Left lung (tissue), 10 donors: ENCODE data around the gene DYNC2I2. TPM values are rescaled to one million over a fixed set of nuclear protein-coding genes. Genes with fewer than 3 reads are reported as not detected.
"Not testable (repeated sequence)": the region's sequence is repeated elsewhere in the genome, so short reads cannot be mapped to it uniquely, and the experiment has no call there.

Experiments
- ATAC-seq: fragments of 200-7000 bp; cut with Tn5 transposase; one replicate; pipeline ENCODE4 v1.9.1; 2020; ENCODE audit warnings: moderate library complexity
- DNase-seq, 4 donors: peaks; one replicate each; pipeline ENCODE4 v3.0.0-alpha.2; 2013 to 2020
- H3K27ac ChIP-seq, 2 donors: fragments of 200-600 bp; sonication (generic) in 1 of 2; one replicate each; pipeline versions ENCODE4 v1.5.0 to v1.8.0; 2020 to 2021
- H3K27me3 ChIP-seq, 2 donors: fragments of 200-600 bp; sonication (generic) in 1 of 2; one replicate each; pipeline versions ENCODE4 v1.5.0 to v1.8.0; 2020 to 2021
- H3K36me3 ChIP-seq, 2 donors: fragments of 200-600 bp; sonication (generic) in 1 of 2; one replicate each; pipeline versions ENCODE4 v1.5.0 to v1.8.0; 2020 to 2021
- H3K4me1 ChIP-seq, 2 donors: fragments of 200-600 bp; one replicate each; pipeline ENCODE4 v1.8.0; 2021
- H3K4me3 ChIP-seq, 2 donors: fragments of 200-600 bp; sonication (generic) in 1 of 2; one replicate each; pipeline versions ENCODE4 v1.5.0 to v1.8.0; 2020 to 2021; ENCODE audit warnings: mild to moderate bottlenecking in 1 of 2
- H3K9me3 ChIP-seq, 2 donors: fragments of 200-600 bp; sonication (generic) in 1 of 2; one replicate each; pipeline versions ENCODE4 v1.5.0 to v1.8.0; 2020 to 2021
- intact Hi-C, 2 donors: fragments of 100-400 bp; cut with DNase I; formaldehyde crosslinking; loops; one replicate each; pipeline versions ENCODE4 v1.11.2 to v1.14.2; 2022
- polyA plus RNA-seq, 6 donors: library from polyadenylated mRNA; unstranded; fragments of 120-200 nt; gene quantifications; one replicate each; pipeline ENCODE4 v1.2.1, GENCODE V29; 2013; ENCODE audit not compliant: insufficient read length in 6 of 6
- total RNA-seq, 2 donors: library from RNA; stranded (reverse); fragmentation: NEBNext Ultra II Directional; extraction: Animal tissue kit (Norgen Biotek cat#: 25700); gene quantifications; one replicate each; pipeline ENCODE4 v1.2.1, GENCODE V29; 2021
- TF ChIP-seq, protein P1 (sequence below), 2 donors: fragments of 200-600 bp; sonication (generic) in 1 of 2; IDR thresholded peaks; one replicate each; pipeline versions ENCODE4 v1.5.0 to v1.8.0; 2021; ENCODE audit warnings: antibody characterized with exemption in 2 of 2
- donor health status: DM: no; HTN: yes; CAD: no.
- donor health status: DM: no; HTN: no; CAD: no.

The DYNC2I2 gene
- total and polyA plus RNA-seq, 8 donors, result 45.2 to 55.4 (median 50.1) TPM

GRCh38 chr9:128593039-128593438, 63.6 kb downstream of the DYNC2I2 start:
- no peak overlapping the region for H3K27ac ChIP-seq
- intact Hi-C loops, result no loop called here
- no peaks in the 10 kb centered on the region for H3K9me3 ChIP-seq
- TF ChIP-seq, protein P1, sequence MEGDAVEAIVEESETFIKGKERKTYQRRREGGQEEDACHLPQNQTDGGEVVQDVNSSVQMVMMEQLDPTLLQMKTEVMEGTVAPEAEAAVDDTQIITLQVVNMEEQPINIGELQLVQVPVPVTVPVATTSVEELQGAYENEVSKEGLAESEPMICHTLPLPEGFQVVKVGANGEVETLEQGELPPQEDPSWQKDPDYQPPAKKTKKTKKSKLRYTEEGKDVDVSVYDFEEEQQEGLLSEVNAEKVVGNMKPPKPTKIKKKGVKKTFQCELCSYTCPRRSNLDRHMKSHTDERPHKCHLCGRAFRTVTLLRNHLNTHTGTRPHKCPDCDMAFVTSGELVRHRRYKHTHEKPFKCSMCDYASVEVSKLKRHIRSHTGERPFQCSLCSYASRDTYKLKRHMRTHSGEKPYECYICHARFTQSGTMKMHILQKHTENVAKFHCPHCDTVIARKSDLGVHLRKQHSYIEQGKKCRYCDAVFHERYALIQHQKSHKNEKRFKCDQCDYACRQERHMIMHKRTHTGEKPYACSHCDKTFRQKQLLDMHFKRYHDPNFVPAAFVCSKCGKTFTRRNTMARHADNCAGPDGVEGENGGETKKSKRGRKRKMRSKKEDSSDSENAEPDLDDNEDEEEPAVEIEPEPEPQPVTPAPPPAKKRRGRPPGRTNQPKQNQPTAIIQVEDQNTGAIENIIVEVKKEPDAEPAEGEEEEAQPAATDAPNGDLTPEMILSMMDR (IDR thresholded peaks at IDR 0.05), result no peak
- H3K4me1 ChIP-seq, result no peaks in the 10 kb centered on the region
- H3K27me3 ChIP-seq, result no peaks in the 10 kb centered on the region
- no peak for DNase-seq
- peaks cover 11 to 99% of the 10 kb centered on the region in 2 donors for H3K36me3 ChIP-seq
- no peak overlapping the region for H3K4me3 ChIP-seq
- no peak for ATAC-seq

- no peaks in the 10 kb centered on the region for H3K4me1 ChIP-seq
- no peak overlapping the region for H3K4me3 ChIP-seq
- ATAC-seq (no peak), DNase-seq (no peak)
- no peaks in the 10 kb centered on the region for H3K9me3 ChIP-seq
- TF ChIP-seq, protein P1 (IDR thresholded peaks at IDR 0.05), result no peak
- H3K36me3 ChIP-seq, result peaks cover 9 to 100% of the 10 kb centered on the region in 2 donors
- intact Hi-C loops, result no loop called here
- H3K27me3 ChIP-seq, result no peaks in the 10 kb centered on the region
- H3K27ac ChIP-seq, result no peak overlapping the region
Observed at GRCh38 chr9:128588581-128589233, 67.9 kb downstream of the DYNC2I2 start.

GRCh38 chr9:128587453-128587852, 69.2 kb downstream of the DYNC2I2 start:
- Histone ChIP-seq H3K27ac (no peak overlapping the region), H3K4me1 (no peaks in the 10 kb centered on the region), H3K27me3 (no peaks in the 10 kb centered on the region), H3K9me3 (no peaks in the 10 kb centered on the region), H3K36me3 (peaks cover 3 to 100% of the 10 kb centered on the region in 2 donors), H3K4me3 (no peak overlapping the region)
- TF ChIP-seq, protein P1 (IDR thresholded peaks at IDR 0.05), result no peak
- DNase-seq (no peak), ATAC-seq (no peak)
- intact Hi-C loops, result no loop called here

- H3K9me3 ChIP-seq, H3K4me1 ChIP-seq, H3K27ac ChIP-seq, intact Hi-C loops, DNase-seq, H3K4me3 ChIP-seq, H3K27me3 ChIP-seq, ATAC-seq: not testable (repeated sequence)
- H3K36me3 ChIP-seq, result peaks cover 3 to 100% of the 10 kb centered on the region in 2 donors
Observed at GRCh38 chr9:128586934-128587333, 69.7 kb downstream of the DYNC2I2 start.

- H3K4me1 ChIP-seq, intact Hi-C loops, DNase-seq, H3K27ac ChIP-seq, H3K27me3 ChIP-seq, ATAC-seq, H3K9me3 ChIP-seq, H3K4me3 ChIP-seq: not testable (repeated sequence)
- H3K36me3 ChIP-seq, result peaks cover 3 to 100% of the 10 kb centered on the region in 2 donors
Observed at GRCh38 chr9:128585155-128585554, 71.5 kb downstream of the DYNC2I2 start.

Other genes with a start within 250 kb of the DYNC2I2 start
- gene CERCAM, start 236.0 kb downstream of the DYNC2I2 start, total RNA-seq, result 10 to 100 TPM; 35.8 to 79.0 TPM
- 10 to 100 TPM; 43.2 to 54.9 (median 46.7) TPM for gene CERCAM, start 236.0 kb downstream of the DYNC2I2 start, polyA plus RNA-seq
- gene ODF2, start 200.8 kb downstream of the DYNC2I2 start, total RNA-seq, result 10 to 100 TPM; 21.0 to 21.1 TPM
- 10 to 100 TPM; 56.7 to 70.3 (median 63.4) TPM for gene ODF2, start 200.8 kb downstream of the DYNC2I2 start, polyA plus RNA-seq
- 10 to 100 TPM; 21.6 to 27.8 TPM for gene GLE1, start 152.1 kb downstream of the DYNC2I2 start, total RNA-seq
- 10 to 100 TPM; 27.8 to 31.8 (median 30.0) TPM for gene GLE1, start 152.1 kb downstream of the DYNC2I2 start, polyA plus RNA-seq
- gene SPTAN1, start 104.3 kb downstream of the DYNC2I2 start, total RNA-seq, result 100 to 1,000 TPM; 329 to 404 TPM
- gene SPTAN1, start 104.3 kb downstream of the DYNC2I2 start, polyA plus RNA-seq, result 100 to 1,000 TPM; 288 to 357 (median 320) TPM
- gene SET, start 32.4 kb upstream of the DYNC2I2 start, total RNA-seq, result 100 to 1,000 TPM; 249 to 294 TPM
- 100 to 1,000 TPM; 470 to 615 (median 549) TPM for gene SET, start 32.4 kb upstream of the DYNC2I2 start, polyA plus RNA-seq
- gene PKN3, start 45.7 kb upstream of the DYNC2I2 start, total RNA-seq, result 10 to 100 TPM; 11.8 to 15.9 TPM
- gene PKN3, start 45.7 kb upstream of the DYNC2I2 start, polyA plus RNA-seq, result 10 to 100 TPM; 11.8 to 18.0 (median 14.4) TPM
- 10 to 100 TPM; 42.2 to 48.9 TPM for gene ZDHHC12, start 67.3 kb upstream of the DYNC2I2 start, total RNA-seq
- gene ZDHHC12, start 67.3 kb upstream of the DYNC2I2 start, polyA plus RNA-seq, result 10 to 100 TPM; 10.8 to 13.3 (median 11.3) TPM
- 10 to 100 TPM; 29.7 to 37.3 TPM for gene ZER1, start 115.1 kb upstream of the DYNC2I2 start, total RNA-seq
- gene ZER1, start 115.1 kb upstream of the DYNC2I2 start, polyA plus RNA-seq, result 10 to 100 TPM; 26.7 to 33.4 (median 29.1) TPM
- gene TBC1D13, start 130.4 kb upstream of the DYNC2I2 start, total RNA-seq, result 10 to 100 TPM; 21.3 to 23.0 TPM
- 10 to 100 TPM; 22.5 to 30.7 (median 30.0) TPM for gene TBC1D13, start 130.4 kb upstream of the DYNC2I2 start, polyA plus RNA-seq
- 10 to 100 TPM; 22.8 to 24.7 TPM for gene ENDOG, start 161.7 kb upstream of the DYNC2I2 start, total RNA-seq
- 1 to 10 TPM; 2.4 to 7.4 (median 5.4) TPM for gene ENDOG, start 161.7 kb upstream of the DYNC2I2 start, polyA plus RNA-seq
- 10 to 100 TPM; 40.5 to 49.3 TPM for gene SPOUT1, start 172.9 kb upstream of the DYNC2I2 start, total RNA-seq
- 10 to 100 TPM; 28.0 to 43.2 (median 32.0) TPM for gene SPOUT1, start 172.9 kb upstream of the DYNC2I2 start, polyA plus RNA-seq
- 1 to 10 TPM; 6.2 to 7.4 TPM for gene KYAT1, start 225.1 kb upstream of the DYNC2I2 start, total RNA-seq
- gene KYAT1, start 225.1 kb upstream of the DYNC2I2 start, polyA plus RNA-seq, result 1 to 10 TPM; 6.2 to 9.6 (median 7.3) TPM
- 10 to 100 TPM; 61.9 to 70.6 TPM for gene LRRC8A, start 225.3 kb upstream of the DYNC2I2 start, total RNA-seq
- gene LRRC8A, start 225.3 kb upstream of the DYNC2I2 start, polyA plus RNA-seq, result 10 to 100 TPM; 24.6 to 32.9 (median 28.2) TPM